GM12801 (cell line): ENCODE data around the gene C4B.
"Not testable (repeated sequence)": the region's sequence is repeated elsewhere in the genome, so short reads cannot be mapped to it uniquely, and the experiment has no call there.

Experiments used
- TF ChIP-seq, protein P1 (sequence below): IDR thresholded peaks from one replicate; pipeline ENCODE4 v1.5.1; 2011; ENCODE audit warnings: control low read depth; ENCODE audit not compliant: insufficient read length; ENCODE audit errors: extremely low read depth

Gene C4B

DNA sequence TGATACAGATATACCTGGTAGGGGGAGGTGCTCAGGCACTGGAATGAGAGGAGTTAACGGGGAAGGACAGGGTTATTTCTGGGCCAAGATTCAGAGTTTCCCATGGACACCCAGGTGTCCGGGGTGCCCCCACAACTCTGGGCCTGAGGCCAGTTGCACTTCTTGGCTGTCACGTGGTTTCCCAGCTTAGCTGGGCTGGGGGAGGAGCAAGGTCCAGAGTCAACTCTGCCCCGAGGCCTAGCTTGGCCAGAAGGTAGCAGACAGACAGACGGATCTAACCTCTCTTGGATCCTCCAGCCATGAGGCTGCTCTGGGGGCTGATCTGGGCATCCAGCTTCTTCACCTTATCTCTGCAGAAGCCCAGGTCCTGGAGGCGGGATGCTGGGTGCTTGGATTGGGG lies at the start of gene C4B:
C4B (plus strand) TSS at position 249 of the 400 bp plus-strand sequence; CDS start at position 300, 51 bp downstream.
- TF ChIP-seq, protein P1, sequence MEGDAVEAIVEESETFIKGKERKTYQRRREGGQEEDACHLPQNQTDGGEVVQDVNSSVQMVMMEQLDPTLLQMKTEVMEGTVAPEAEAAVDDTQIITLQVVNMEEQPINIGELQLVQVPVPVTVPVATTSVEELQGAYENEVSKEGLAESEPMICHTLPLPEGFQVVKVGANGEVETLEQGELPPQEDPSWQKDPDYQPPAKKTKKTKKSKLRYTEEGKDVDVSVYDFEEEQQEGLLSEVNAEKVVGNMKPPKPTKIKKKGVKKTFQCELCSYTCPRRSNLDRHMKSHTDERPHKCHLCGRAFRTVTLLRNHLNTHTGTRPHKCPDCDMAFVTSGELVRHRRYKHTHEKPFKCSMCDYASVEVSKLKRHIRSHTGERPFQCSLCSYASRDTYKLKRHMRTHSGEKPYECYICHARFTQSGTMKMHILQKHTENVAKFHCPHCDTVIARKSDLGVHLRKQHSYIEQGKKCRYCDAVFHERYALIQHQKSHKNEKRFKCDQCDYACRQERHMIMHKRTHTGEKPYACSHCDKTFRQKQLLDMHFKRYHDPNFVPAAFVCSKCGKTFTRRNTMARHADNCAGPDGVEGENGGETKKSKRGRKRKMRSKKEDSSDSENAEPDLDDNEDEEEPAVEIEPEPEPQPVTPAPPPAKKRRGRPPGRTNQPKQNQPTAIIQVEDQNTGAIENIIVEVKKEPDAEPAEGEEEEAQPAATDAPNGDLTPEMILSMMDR, result not testable (repeated sequence)

DNA sequence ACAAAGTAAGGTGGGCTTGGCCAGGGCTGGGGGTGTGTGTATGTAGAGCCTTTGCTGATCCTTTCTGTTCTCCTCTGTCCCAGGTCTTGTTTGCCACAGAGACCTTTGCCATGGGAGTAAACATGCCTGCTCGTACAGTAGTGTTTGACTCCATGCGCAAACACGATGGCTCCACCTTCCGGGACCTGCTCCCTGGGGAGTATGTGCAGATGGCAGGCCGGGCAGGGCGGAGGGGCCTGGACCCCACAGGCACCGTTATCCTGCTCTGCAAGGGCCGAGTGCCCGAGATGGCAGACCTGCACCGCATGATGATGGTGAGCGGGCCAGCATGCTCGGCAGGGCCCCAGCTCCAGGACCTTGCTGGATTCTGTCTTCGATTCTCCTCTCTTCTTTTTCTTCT lies 48.9 kb upstream of the C4B start:
- TF ChIP-seq, protein P1, result no peak

DNA sequence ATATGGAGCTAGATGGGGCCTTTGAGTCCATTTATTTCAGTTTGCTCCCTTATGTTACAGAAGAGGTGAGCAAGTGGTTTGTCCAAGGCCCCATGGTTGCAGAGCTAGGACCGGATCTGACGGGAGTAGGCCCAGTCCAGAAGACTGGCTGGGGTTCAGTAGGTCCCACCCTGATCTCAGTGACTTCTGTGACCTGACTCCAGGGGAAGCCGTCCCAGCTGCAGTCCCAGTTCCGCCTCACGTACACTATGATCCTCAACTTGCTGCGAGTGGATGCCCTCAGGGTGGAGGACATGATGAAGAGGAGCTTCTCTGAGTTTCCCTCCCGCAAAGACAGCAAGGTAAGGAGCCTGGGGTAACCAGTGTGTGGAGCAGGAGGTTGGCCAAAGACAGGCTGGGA lies 48.1 kb upstream of the C4B start:
- TF ChIP-seq, protein P1, result no peak

DNA sequence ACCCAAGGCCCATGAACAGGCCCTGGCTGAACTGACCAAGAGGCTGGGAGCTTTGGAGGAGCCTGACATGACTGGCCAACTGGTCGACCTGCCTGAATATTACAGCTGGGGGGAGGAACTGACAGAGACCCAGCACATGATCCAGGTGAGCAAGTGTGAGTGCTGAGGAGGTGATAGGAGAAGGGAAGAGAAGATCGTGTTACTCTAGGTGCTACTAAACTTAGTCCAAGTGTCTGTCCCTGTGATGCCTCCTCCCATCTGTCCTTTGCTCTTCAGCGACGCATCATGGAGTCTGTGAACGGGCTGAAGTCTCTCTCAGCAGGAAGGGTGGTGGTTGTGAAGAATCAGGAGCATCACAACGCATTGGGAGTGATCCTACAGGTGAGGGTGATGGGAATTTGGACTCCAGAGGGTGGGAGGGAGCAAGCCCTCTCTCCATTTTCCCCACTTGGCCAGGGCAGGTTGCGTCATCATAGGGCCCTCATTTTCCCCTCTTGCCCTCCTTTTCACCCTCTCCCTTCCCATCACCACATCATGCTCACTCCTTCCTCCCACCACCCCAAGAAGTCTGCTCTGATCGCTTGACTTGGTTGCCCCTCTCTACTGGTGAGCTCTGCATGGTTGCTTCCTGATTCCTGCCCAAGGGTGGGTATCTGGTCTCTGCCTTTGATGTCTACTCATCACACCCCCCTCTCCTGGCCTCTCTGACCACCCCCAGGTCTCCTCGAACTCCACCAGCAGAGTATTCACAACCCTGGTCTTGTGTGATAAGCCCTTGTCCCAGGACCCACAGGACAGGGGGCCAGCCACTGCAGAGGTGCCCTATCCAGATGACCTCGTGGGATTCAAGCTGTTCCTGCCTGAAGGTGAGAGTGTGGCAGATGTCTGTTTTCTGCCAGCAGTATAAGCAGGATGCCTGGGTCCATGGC lies 47.3 kb upstream of the C4B start:
- TF ChIP-seq, protein P1, result no peak

DNA sequence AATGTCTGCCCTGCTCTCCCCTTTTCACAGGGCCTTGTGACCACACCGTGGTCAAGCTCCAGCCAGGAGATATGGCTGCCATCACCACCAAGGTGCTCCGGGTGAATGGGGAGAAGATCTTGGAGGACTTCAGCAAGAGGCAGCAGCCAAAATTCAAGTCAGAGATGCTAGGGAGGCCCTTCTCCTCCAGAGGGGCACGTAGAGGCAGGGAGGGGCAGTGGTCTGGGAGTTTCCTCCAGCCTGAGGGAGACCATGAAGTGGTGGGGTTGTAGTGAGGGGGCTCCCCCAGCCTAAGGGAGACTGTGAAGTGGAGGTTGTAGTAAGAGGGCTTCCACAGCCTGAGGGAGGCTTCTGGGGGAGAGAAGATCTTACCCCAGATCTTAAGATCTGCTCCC lies 46.7 kb upstream of the C4B start:
- TF ChIP-seq, protein P1, result no peak

DNA sequence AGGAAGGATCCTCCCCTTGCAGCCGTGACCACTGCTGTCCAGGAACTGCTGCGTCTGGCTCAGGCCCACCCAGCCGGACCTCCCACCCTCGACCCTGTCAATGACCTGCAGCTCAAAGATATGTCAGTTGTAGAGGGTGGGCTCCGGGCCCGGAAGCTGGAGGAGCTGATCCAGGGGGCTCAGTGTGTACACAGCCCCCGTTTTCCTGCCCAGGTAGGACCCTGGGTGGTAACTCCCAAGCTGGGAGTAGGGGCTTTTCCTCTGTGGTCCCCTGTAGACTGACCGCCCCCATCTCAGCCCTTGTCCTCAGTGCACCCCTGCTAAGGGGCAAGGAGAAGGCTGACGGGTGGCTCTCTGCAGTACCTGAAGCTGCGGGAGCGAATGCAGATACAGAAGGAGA lies 46.3 kb upstream of the C4B start:
- TF ChIP-seq, protein P1, result no peak

DNA sequence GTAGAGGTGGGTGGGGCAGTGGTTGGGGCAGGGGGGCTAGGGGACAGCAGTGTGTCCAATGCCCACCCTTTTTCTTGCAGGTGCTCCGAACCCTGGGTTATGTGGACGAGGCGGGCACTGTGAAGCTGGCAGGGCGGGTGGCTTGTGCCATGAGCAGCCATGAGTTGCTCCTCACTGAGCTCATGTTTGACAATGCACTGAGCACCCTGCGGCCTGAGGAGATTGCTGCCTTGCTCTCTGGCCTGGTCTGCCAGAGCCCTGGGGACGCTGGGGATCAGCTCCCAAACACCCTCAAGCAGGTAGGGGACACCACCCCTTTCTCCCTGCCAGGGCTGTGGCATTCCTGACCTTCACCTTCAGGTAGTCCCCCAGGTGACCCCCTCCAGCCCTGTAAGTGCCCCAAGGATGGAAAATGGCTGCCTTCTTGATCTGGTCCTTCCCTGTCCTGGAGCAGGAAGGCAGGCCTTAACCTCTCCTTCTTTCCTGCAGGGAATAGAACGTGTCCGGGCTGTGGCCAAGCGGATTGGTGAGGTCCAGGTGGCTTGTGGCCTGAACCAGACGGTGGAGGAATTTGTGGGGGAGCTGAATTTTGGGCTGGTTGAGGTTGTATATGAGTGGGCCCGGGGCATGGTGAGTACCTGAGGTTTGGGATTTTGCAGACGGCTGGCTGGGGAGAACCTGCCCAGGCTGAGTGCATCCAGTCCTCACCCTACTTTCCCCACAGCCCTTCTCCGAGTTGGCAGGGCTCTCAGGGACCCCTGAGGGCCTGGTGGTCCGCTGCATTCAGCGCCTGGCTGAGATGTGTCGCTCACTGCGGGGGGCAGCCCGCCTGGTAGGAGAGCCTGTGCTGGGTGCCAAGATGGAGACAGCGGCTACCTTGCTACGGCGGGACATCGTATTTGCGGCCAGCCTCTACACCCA lies 45.5 kb upstream of the C4B start:
- TF ChIP-seq, protein P1, result no peak
